T47D (cell line): Measurements from ENCODE around the gene FAM237B.
A peak's percentile ranks its signal among the peaks of the same experiment; 100 is the strongest.
"Not testable (repeated sequence)": the region's sequence is repeated elsewhere in the genome, so short reads cannot be mapped to it uniquely, and the experiment has no call there.

ENCODE experiments used
- DNase-seq, 2 experiments: peaks; one replicate each; pipeline versions ENCODE4 v3.0.0 to v3.0.0-alpha.2; 2011 to 2012; ENCODE audit warnings: low read depth in 1 of 2, low spot score in 1 of 2
- JUND ChIP-seq: IDR thresholded peaks from 2 replicates; pipeline ENCODE4 v1.6.1; 2012; ENCODE audit warnings: low read depth
- in situ Hi-C: cut with HindIII; loops from 2 replicates; pipeline ENCODE4 v1.10.0; 2016; ENCODE audit warnings: low sequenced_read_pairs, low pct_unique_long_range_greater_than_20kb

The FAM237B gene

DNA sequence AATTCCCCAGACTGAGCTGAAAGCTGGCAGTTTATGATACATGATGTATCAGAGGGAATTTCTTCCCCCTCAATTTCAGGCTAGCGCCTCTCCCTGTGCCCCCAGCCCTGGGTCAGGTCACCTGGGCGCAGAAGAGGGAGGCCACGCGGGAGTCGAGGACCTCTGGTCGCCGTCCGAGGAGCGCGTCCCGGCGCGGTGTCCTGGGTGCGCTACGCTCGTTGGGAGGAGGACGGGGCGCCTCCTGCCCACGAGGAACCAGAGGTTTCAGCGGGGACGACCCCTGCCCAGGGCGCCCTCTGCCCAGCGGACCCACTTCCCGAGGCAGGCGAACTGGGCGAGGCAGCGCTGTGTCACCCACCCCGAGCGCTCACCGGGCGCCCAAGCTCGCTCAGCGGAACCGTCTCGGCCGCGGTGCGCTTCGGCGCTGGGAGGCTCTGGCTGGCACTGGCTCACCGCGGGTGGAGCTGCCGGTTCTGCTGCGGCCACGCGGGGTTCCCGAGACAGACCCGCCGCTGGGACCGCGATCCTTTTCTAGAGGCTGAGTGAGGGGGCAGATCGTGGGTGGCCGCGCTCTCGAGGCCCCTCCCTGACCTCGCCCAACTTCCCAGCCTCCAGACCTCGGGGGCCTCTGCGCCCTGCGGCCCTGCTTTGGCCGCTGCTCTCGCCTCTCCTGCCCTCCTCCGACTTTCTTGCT lies at the start of gene FAM237B:
FAM237B (minus strand) TSS at position 504 of the 694 bp plus-strand sequence. CDS start 1,556 bp downstream, outside the sequence.
- no peak for DNase-seq
- in situ Hi-C loops, result no loop called here
- no peak for TF ChIP-seq JUND

DNA sequence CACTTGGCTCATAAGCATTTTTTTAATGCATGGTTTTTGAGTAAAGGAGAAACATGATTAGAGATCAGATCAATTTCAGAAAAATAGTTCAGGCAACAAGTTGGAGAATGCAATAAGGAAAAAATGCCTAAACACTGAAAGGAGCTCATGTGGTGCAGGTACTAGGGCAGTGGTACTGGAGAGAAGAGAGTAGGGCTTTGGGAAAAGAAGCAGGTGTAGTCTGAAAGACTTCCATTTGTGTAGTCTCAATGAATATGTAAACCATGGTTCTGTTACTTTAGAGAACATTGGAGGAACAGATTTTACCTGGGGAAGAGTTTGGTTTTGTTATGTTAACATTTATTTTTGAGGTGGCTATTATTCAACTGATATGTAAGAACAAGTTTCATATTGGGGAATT lies 30.9 kb upstream of the FAM237B start:
- TF ChIP-seq JUND, result no peak
- DNase-seq, result no peak
- in situ Hi-C loops, result no loop called here

DNA sequence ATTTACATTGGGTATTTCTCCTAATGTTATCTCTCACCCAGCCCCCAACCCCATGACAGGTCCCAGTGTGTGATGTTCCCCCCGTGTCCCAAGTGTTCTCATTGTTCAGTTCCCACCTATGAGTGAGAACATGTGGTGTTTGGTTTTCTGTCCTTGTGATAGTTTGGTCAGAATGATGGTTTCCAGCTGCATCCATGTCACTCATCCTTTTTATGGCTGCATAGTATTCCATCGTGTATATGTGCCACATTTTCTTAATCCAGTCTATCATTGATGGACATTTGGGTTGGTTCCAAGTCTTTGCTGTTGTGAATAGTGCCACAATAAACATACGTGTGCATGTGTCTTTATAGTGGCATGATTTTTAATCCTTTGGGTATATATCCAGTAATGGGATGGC lies 28.9 kb upstream of the FAM237B start:
- DNase-seq, in situ Hi-C loops: not testable (repeated sequence)

DNA sequence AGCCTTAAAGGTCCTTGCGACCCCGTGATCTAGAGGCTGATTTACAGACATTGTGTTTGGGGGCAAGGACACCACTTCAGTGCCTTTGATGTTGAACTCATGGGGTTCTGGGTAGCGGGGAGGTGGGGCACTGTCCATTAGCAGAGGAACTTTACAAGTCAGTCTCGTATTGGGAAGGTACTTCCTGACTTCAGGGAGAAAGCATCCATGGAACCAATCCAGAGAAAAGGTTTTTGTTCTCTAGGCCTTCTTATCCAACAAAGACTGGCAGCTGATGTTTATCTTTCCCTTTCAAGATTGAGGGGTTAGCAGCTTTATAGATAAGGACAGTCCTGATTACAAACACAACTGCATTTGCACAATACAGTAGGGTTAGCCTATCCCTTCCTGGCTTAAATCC lies 28.2 kb upstream of the FAM237B start:
- in situ Hi-C loops, result no loop called here
- no peak for DNase-seq
- TF ChIP-seq JUND, result no peak

DNA sequence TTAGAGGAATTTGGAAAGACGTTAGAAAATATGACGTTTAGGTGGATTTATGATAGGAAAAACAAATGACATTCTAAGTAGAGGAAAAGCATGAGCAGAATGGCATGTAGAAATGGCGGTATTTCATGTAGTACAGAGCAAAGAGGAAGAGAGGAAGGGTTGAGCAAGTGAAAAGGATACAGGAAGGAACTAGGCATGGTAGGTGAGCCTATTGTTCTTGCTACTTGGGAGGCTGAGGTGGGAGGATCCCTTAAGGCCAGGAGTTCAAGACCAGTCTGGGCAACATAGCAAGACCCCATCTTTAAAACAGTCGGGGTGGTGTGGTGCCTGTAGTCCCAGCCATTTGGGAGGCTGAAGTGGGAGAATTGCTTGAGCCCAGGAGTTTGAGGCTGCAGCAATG lies 26.7 kb upstream of the FAM237B start:
- DNase-seq, result no peak
- TF ChIP-seq JUND, result no peak
- in situ Hi-C loops, result no loop called here

DNA sequence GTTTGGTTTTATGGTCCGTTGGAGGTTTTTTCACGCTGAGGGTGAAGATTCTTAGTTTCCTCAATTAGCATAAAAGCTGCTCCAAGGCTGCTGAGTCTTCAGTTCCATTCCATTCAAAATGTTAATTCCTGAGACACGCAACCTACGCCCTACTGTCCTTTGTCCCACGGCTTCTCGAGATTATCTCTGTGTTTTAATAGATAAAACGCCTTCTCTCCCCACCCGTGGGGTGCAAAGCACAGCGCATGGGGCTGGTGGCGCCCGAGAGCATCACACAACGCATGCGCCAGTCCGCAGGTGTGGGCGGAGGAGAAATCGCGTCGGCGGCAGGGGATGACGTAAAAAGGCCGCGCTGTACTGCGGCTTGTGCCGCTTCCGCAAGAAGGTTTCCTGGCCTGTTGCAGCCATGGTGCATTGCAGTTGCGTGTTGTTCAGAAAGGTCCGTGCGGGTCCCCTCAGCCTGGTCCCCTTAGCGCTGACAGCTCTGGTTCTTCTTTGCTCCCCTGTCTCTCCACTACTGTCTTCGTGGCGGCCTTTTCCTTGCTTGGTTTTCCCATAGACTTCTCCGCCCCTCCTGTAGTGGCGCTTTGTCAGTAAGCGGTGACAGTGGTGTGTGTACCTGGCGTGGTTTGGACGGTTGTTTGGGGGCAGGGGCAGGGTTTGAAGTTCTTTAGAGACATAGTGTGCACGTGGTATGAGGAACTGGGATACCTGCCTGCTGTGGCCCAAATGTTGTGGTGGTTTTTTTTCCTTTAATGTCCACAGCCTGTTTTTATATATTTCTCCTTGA lies 25.4 kb upstream of the FAM237B start, which contains the start of gene GTPBP10:
GTPBP10 (plus strand) TSS at position 381 of the 790 bp plus-strand sequence; CDS start at position 407, 26 bp downstream.
- in situ Hi-C loops, result no loop called here
- peak; percentile 33 to 92 for DNase-seq
- no peak for TF ChIP-seq JUND

DNA sequence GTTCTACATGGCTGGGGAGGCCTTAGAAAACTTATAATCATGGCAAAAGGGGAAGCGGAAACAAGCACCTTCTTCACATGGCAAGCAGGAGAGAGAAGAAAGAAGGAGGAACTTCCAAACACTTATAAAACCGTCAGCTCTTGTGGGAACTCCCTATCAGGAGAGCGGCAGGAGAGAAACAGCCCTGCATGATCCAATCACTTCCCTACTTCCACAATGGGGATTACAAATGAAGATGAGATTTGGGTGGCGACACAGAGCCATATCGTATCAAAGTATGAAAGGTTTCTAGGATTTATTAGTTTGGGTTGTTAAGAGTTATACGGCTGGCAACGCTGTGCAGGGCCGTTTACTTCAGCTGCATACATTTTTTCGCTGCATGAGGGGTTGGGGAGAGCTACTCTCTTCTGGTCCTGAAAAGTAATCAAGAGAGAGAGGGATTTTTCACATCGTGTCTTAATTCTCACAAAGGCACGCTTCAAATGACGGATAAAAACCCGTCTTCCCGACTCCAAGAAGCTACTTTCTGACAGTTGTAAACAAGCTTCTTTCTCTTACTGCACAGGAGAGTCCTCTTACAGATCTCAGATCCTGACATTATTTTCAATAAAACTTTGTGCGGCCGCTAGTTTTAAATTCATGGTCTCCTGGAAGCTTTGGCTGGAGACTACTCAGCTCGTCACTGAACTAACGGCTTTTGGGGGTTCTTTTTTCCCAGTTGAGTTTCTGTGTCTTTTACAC lies 24.7 kb upstream of the FAM237B start:
- DNase-seq, result peak in 1 of 2 experiments; percentile 11
- no peak for TF ChIP-seq JUND
- in situ Hi-C loops, result no loop called here

DNA sequence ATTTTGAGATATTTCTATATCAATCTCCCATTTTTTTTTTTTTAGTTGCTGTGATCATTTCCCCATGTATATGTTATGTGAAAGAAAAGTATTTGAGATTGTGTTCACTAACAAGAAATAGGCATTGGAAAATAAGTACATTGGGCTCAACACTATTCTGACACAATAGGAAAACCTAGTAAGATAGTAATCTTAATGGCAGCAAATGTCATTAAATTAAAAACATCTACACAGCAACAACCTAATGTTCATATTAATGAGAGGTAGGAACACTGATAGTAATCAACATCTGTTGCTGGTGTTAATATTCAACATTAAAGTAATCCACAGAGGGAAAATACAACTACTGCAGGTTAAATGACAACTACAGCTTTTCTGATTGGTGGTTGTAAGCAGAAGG lies 23.9 kb upstream of the FAM237B start:
- DNase-seq, result no peak
- in situ Hi-C loops, result no loop called here
- no peak for TF ChIP-seq JUND

DNA sequence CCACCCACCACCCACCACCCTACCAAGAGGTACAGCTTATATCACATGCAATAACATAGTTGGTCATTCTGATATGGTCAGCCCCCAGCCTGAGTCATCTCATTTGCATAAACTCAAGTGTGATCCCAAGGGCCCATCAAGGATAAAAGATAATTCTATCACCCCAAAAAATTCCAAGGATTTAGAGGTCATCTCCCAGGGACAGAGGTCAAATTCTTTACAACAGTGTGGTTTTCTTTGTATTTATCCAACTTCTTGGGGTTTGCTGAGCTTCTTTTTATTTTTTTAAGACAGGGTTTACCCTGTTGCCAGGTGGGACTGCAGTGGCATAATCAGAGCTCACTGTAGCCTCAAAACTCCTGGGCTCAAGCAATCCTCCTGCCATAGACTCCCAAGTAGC lies 16.0 kb upstream of the FAM237B start:
- TF ChIP-seq JUND, result no peak
- in situ Hi-C loops, result no loop called here
- DNase-seq, result no peak

DNA sequence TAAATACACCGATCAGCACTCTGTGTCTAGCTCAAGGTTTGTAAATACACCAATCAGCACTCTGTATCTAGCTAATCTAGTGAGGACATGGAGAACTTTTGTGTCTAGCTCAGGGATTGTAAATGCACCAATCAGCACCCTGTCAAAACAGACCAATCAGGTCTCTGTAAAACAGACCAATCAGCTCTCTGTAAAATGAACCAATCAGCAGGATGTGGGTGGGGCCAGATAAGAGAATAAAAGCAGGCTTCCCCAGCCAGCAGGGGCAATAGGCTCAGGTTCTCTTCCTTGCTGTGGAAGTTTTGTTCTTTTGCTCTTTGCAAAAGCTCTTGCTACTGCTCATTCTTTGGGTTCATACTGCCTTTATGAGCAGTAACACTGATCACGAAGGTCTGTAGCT lies 13.8 kb upstream of the FAM237B start:
- DNase-seq, in situ Hi-C loops: not testable (repeated sequence)

DNA sequence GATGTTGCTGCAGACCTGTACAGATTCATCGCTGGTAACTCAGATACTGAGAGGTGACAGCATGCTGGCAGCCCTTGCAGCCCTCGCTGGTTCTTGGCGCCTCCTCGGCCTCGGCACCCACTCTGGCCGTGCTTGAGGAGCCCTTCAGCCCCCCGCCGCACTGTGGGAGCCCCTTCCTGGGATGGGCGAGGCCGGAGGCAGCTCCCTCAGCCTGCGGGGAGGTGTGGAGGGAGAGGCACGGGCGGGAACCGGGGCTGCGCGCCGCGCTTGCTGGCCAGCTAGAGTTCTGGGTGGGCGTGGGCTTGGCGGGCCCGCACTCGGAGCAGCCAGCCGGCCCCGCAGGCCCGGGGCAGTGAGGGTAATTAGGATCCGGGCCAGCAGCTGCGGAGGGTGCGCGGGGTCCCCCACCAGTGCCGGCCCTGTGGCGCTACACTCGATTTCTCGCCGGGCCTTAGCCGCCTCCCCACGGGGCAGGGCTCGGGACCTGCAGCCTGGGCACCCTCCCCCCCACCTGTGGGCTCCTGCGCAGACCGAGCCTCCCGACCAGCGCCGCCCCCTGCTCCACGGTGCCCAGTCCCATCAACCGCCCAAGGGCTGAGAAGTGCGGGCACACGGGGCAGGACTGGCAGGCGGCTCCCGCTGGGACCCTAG lies 13.2 kb upstream of the FAM237B start:
- in situ Hi-C loops, result no loop called here
- DNase-seq, result no peak
- no peak for TF ChIP-seq JUND

DNA sequence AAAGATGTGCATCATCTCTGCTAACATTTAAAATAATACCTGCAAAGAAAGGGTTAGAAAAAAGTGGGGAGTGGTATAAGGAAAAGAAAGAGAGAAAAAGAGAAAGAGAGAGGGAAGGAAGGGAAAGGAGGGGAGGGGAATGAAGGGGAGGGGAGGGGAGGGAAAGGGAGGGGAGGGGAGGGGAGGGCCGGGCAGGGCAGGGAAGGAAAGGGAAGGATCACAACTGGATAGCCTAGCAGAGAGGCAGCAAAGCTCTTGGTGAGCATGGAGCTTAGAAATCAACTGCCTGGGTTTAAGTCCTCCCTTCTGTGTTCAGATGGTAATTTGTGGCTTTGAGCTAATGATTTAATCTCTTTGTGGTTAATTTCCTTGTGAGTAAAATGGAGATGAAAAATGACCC lies 5.4 kb upstream of the FAM237B start:
- no peak for DNase-seq
- TF ChIP-seq JUND, result no peak
- in situ Hi-C loops, result no loop called here

DNA sequence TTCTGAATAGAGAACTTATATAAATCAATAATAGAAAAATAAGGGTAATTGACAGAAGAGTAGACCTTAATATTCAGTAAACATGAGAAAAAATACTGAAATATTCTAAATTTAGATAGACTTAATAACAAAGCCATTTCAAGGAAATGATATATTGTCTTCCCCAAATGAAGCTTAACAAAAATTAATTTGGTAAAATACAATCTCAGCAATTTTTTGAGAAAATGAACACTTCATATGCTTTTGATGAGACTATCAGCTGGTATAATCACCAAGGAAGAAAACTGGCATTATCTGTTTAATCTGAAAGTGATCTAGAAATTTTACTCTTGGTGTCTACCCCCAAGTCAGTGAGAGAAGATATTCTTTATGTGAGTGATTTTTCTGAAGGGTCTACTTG lies 1.7 kb upstream of the FAM237B start:
- no peak for TF ChIP-seq JUND
- in situ Hi-C loops, result no loop called here
- no peak for DNase-seq
